ENCODE results near the gene RCE1. TPM values are rescaled to one million over a fixed set of nuclear protein-coding genes. Genes with fewer than 3 reads are reported as not detected.

RCE1 gene
- total RNA-seq, 1 donor from 2014 or later, result 5.6 TPM

- intact Hi-C loops (cut with DNase I), result no loop called here
- no peak for ATAC-seq
- no peak for DNase-seq (ENCODE audit: missing footprints)
Measured at GRCh38 chr11:66842501-66842895, 743 bp upstream of the RCE1 start.

DNA sequence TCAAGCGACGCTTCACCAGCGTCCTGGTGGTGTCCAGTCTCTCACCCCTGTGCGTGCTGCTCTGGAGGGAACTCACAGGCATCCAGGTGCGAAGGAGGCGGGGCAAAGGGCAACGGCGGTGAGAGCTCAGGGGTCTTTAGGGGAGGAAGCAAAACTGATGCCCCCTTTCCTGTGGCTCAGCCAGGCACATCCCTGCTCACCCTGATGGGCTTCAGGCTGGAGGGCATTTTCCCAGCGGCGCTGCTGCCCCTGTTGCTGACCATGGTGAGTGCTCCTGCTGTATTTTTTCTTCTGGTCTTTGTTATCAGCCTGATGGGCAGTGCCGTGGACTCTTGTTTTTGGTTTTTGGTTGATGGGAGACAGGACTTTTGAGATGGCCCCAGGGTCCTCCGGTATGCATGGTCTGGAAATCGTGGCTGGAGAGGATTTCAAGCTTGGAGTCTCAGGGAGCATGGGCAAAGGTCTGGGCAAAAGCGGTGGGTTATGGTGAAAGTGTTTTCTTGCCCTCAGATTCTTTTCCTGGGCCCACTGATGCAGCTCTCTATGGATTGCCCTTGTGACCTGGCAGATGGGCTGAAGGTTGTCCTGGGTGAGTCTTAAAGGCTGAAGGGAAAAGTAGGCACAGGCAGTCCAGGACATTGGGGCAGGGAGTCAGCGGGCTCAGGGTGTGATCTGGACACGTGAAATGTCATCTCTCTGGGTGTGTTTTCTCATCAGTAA is 695 bp downstream of the RCE1 start:
- intact Hi-C loops (cut with DNase I), result no loop called here

GRCh38 chr11:66844496-66845142 is 1.4 kb downstream of the RCE1 start:
- intact Hi-C loops (cut with DNase I), result no loop called here
- no peak for DNase-seq (ENCODE audit: missing footprints)
- no peak for ATAC-seq

More for the DNA sequence above, 695 bp downstream of the RCE1 start:
- DNase-seq (ENCODE audit: missing footprints) (no peak), ATAC-seq (no peak)

GRCh38 chr11:66845143-66845875 is 2.1 kb downstream of the RCE1 start:
- DNase-seq (ENCODE audit: missing footprints), result no peak
- intact Hi-C loops (cut with DNase I), result no loop called here
- no peak for ATAC-seq

DNA sequence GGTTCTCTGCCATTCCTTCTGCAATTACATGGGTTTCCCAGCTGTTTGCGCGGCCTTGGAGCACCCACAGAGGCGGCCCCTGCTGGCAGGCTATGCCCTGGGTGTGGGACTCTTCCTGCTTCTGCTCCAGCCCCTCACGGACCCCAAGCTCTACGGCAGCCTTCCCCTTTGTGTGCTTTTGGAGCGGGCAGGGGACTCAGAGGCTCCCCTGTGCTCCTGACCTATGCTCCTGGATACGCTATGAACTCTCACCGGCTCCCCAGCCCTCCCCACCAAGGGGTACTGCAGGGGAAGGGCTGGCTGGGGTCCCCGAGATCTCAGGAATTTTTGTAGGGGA is 2.6 kb downstream of the RCE1 start:
- DNase-seq (ENCODE audit: missing footprints) (no peak), ATAC-seq (no peak)
- intact Hi-C loops (cut with DNase I), result no loop called here

DNA sequence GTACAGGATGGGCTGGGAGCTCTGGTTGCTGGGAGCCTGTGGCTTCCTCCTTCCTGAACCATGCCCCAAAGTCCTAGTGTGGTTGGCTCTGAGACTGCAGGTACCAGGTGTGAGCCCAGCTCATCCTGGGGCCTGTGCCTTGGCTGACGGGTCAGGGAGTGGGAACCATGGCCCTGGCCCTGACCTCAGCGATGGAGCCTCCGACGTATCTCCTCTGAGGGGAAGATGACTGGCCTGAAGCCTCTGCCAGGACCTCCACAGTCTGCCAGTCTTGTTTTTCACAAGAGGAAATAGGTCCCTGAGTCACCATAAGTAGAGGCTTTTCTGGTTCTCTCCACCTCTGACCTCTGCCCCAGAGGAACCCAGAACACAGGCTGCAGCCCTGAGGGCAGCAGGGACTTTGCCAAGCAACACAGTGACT is 3.4 kb downstream of the RCE1 start:
- ATAC-seq (no peak), DNase-seq (ENCODE audit: missing footprints) (no peak)
- intact Hi-C loops (cut with DNase I), result no loop called here

DNA sequence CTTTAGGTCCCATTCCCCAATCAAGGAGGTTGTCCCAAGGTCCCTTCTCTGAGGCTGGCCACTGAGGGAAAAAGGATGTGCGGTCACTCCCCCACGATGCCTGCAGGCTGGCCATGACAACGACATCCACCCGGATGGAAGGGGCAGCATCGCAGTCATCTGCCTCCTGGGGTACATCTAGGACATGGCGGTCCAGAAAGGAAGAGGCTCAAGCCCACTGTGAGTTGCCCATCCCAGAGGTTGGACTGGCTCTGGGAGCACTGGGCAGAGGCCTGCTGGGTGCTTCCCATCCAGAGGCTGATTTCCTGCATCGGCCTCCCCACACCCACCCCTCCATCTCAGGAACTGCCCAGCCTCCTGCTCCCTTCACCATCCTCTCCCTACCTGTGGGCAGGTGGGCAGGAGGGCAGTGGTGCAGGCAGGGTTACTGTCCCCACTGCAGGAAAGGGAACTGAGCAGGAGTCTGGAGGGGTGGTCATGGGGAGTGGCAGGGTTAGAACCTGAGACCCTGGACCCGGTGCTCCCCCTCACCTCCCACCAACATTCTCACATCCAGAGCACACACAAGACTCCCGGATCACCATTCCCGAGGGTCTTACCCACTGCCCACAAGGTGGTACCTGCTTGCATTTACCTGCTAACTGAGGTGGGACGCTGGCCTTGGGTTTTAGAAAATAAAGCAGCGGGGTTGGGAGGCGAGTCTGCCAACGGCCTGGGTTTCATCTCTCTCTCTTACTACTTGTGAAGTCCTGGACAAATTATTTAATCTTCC is 4.4 kb downstream of the RCE1 start:
- ATAC-seq (no peak), DNase-seq (ENCODE audit: missing footprints) (no peak)
- intact Hi-C loops (cut with DNase I), result no loop called here

GRCh38 chr11:66848671-66849500 is 5.6 kb downstream of the RCE1 start:
- intact Hi-C loops (cut with DNase I), result no loop called here
- no peak for DNase-seq (ENCODE audit: missing footprints)
- no peak for ATAC-seq

GRCh38 chr11:66849501-66850234 is 6.4 kb downstream of the RCE1 start:
- intact Hi-C loops (cut with DNase I), result no loop called here
- no peak for DNase-seq (ENCODE audit: missing footprints)
- ATAC-seq, result no peak

DNA sequence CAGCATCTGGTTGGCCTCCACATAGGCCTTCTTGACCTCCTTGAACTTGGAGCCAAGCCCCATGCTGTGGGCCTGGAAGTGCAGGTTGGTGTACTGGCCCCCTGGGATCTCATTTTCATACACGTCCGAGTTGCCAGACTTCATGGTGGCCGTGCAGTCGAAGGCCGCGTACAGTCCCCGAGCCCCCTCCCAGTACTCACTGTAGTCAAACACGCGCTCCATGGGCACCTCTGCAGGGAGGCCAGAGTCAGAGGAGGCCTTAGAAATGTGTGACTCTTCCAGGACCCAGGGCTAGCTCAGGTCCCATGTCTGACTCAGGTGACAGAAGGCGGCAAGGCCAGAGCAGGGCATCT is 7.0 kb downstream of the RCE1 start:
- intact Hi-C loops (cut with DNase I), result no loop called here
- DNase-seq (ENCODE audit: missing footprints), result no peak
- no peak for ATAC-seq

DNA sequence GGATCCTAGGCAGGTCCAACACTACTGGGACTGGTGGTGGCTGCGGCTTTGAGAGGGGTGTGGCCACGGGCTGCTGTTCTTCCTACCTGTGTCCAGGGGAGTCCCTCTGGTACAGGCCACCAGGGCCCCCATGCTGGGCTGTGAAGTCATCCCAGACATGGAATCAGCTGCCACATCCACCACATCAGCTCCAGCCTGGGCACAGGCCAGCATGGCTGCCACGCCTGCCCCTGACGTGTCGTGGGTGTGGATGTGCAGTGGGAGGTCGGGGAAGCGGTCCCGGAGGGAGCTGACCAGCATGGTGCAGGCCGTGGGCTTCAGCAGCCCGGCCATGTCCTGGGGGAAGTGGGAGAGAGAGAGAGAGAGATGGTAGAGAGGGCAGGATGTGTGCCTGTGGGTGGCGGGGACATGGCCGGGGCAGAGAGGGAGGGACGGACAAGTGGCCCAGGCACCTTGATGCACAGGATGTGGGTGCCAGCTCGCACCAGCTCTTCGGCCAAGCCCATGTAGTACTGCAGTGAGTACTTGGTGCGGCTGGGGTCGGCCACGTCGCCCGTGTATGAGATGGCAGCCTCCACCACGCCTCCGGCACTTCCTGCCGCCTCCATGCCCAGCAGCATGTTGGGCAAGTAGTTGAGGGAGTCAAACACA is 7.5 kb downstream of the RCE1 start:
- intact Hi-C loops (cut with DNase I), result no loop called here
- DNase-seq (ENCODE audit: missing footprints), result no peak

DNA sequence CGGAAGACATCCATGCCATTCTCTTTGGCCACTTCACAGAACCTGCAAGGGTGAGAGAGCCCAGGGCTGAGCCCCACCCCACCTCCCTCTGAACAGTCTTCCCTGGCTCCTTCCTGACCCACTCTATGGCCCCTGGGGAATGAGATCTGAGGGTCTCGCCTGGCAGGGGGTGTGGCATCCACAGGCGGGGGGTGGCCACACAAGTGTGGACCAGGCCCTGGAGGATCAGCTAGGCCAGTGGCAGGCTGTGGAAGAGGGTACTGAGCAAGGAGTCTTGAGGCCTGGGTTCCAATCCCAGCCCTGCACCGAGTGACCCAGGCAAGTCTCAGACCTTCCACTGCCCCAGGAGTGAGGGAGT is 8.0 kb downstream of the RCE1 start:
- DNase-seq (ENCODE audit: missing footprints) (no peak), ATAC-seq (no peak)
- intact Hi-C loops (cut with DNase I), result no loop called here

More for the DNA sequence above, 7.5 kb downstream of the RCE1 start:
- no peak for ATAC-seq

GRCh38 chr11:66851698-66852465 is 8.6 kb downstream of the RCE1 start:
- DNase-seq (ENCODE audit: missing footprints), result no peak
- intact Hi-C loops (cut with DNase I), result no loop called here

GRCh38 chr11:66852466-66853241 is 9.4 kb downstream of the RCE1 start:
- intact Hi-C loops (cut with DNase I), result no loop called here
- DNase-seq (ENCODE audit: missing footprints) (no peak), ATAC-seq (no peak)

More at GRCh38 chr11:66851698-66852465, 8.6 kb downstream of the RCE1 start:
- no peak for ATAC-seq

DNA sequence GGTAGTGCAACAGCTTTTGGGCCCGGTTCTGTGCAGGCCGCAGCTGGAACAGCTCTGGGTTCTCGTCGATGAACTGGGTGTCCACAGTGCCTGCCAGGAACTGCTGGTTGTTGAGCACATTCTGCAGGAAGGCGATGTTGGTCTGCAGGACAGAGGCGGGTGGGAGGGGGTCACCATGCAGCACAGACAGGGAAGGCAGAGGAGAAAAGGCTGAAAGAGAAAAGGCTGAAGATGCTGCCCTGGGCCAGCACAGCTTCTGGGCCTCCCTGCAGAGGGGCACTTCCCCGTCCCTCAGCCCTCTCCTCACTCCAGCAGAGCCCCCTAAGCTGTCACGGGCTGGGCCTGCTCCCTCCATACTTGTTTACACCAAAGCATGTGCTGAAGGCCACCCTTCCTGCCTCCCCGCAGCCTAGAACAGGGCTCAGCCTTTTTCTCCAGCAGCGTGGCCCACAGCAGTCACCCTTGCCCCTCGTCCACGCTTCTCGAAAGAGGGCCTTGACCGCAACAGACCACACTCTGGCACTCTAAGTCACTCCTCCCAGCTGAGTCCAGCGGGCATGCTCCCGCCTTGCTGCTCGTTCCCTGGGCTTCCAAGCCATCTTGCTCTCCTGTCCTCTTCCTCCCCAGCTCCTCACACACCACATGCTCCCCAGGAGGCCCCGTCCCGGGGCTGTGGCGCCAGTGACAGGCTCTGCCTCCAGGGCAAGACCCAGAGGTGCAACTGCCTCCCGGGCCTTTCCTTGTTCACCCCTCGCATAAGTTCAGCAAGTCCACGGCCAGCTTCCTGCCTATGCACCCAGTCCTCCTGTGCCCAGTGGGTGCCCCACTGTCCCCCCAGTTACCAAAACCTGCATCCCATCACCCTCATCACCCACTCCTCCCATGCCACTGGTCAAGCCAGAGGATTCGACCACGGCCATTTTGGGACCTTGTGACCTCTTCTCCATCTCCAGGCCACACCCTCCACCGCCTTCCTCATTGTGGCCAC is 10.3 kb downstream of the RCE1 start:
- DNase-seq (ENCODE audit: missing footprints) (no peak), ATAC-seq (no peak)
- intact Hi-C loops (cut with DNase I), result no loop called here
